ENCODE measurements around the gene MAP6D1. TPM values are rescaled to one million over a fixed set of nuclear protein-coding genes. Genes with fewer than 3 reads are reported as not detected.

The MAP6D1 gene
- total RNA-seq, 1 experiment from 2014 or later = 12.6 TPM

GRCh38 chr3:183782576-183783276 lies 42.7 kb downstream of the MAP6D1 start:
- ATAC-seq = no peak
- Histone ChIP-seq H3K9ac (ENCODE audit: low read length) (no peak overlapping the region), H4K20me1 (ENCODE audit: low read length) (no peaks in the 10 kb centered on the region), H3K9me3 (ENCODE audit: low read length) (no peaks in the 10 kb centered on the region), H3K36me3 (ENCODE audit: low read depth, low read length) (peaks cover 48% of the 10 kb centered on the region), H3K4me1 (ENCODE audit: insufficient read depth, low read length) (no peaks in the 10 kb centered on the region), H3K4me3 (ENCODE audit: low read length) (no peak overlapping the region), H3K27me3 (ENCODE audit: low read length) (no peaks in the 10 kb centered on the region), H3K79me2 (ENCODE audit: low read length) (no peaks in the 10 kb centered on the region), H3K4me2 (ENCODE audit: low read length) (no peak overlapping the region), H2AFZ (ENCODE audit: low read length) (no peak overlapping the region), H3K9me2 (replicated peaks; ENCODE audit: low read length) (no peaks in the 10 kb centered on the region), H3K27ac (ENCODE audit: low read length) (no peak overlapping the region), H3F3A (ENCODE audit: low read length, unreplicated experiment) (no peaks in the 10 kb centered on the region)
- no TSS peak for BruUV-seq (replicated peaks)
- ChIA-PET POLR2A (ENCODE audit: unreplicated experiment) (interaction anchor here (0.6 kb wide), 1 partner anchor 330 kb away, joined by 8 read pairs; no protein-coding TSS in a partner anchor), CTCF (no interaction called here)
- TF ChIP-seq EZH2phosphoT487 (IDR thresholded peaks at IDR 0.05; ENCODE audit: borderline replicate concordance, low read length) = no peak
- no peak for TF ChIP-seq CTCF (conservative IDR thresholded peaks at IDR 0.05; ENCODE audit: low read depth, low read length)
- TF ChIP-seq EZH2 (IDR thresholded peaks at IDR 0.05; ENCODE audit: low read length, unreplicated experiment) = no peak
- intact Hi-C loops (cut with micrococcal nuclease) = no loop called here
- peak; percentile 18 for DNase-seq

- H3K4me1 ChIP-seq (ENCODE audit: insufficient read depth, low read length) = no peaks in the 10 kb centered on the region
- BruUV-seq (replicated peaks) = no TSS peak
- H3K4me2 ChIP-seq (ENCODE audit: low read length) = no peak overlapping the region
- H3F3A ChIP-seq (ENCODE audit: low read length, unreplicated experiment) = no peaks in the 10 kb centered on the region
- H3K79me2 ChIP-seq (ENCODE audit: low read length) = no peaks in the 10 kb centered on the region
- H3K4me3 ChIP-seq (ENCODE audit: low read length) = no peak overlapping the region
- H3K9ac ChIP-seq (ENCODE audit: low read length) = no peak overlapping the region
- no peaks in the 10 kb centered on the region for H3K9me2 ChIP-seq (replicated peaks; ENCODE audit: low read length)
- ATAC-seq = no peak
- intact Hi-C loops (cut with micrococcal nuclease) = no loop called here
- no peaks in the 10 kb centered on the region for H3K27me3 ChIP-seq (ENCODE audit: low read length)
- no peaks in the 10 kb centered on the region for H3K9me3 ChIP-seq (ENCODE audit: low read length)
- no peaks in the 10 kb centered on the region for H4K20me1 ChIP-seq (ENCODE audit: low read length)
- H3K27ac ChIP-seq (ENCODE audit: low read length) = no peak overlapping the region
- no peak for DNase-seq
- CTCF ChIA-PET = no interaction called here
- H2AFZ ChIP-seq (ENCODE audit: low read length) = no peak overlapping the region
- TF ChIP-seq EZH2 (IDR thresholded peaks at IDR 0.05; ENCODE audit: low read length, unreplicated experiment) (no peak), EZH2phosphoT487 (IDR thresholded peaks at IDR 0.05; ENCODE audit: borderline replicate concordance, low read length) (no peak), CTCF (conservative IDR thresholded peaks at IDR 0.05; ENCODE audit: low read depth, low read length) (no peak)
- POLR2A ChIA-PET (ENCODE audit: unreplicated experiment) = no interaction called here
- H3K36me3 ChIP-seq (ENCODE audit: low read depth, low read length) = peaks cover 48% of the 10 kb centered on the region
Measured at GRCh38 chr3:183781246-183781645, 44.1 kb downstream of the MAP6D1 start.

GRCh38 chr3:183779896-183780465 lies 45.4 kb downstream of the MAP6D1 start:
- no peak overlapping the region for H2AFZ ChIP-seq (ENCODE audit: low read length)
- ChIA-PET CTCF (no interaction called here), POLR2A (ENCODE audit: unreplicated experiment) (no interaction called here)
- no peaks in the 10 kb centered on the region for H3K4me1 ChIP-seq (ENCODE audit: insufficient read depth, low read length)
- no peak for ATAC-seq
- no peaks in the 10 kb centered on the region for H4K20me1 ChIP-seq (ENCODE audit: low read length)
- H3K27me3 ChIP-seq (ENCODE audit: low read length) = no peaks in the 10 kb centered on the region
- intact Hi-C loops (cut with micrococcal nuclease) = no loop called here
- H3K4me3 ChIP-seq (ENCODE audit: low read length) = no peak overlapping the region
- H3K9ac ChIP-seq (ENCODE audit: low read length) = no peak overlapping the region
- no peak overlapping the region for H3K27ac ChIP-seq (ENCODE audit: low read length)
- no peaks in the 10 kb centered on the region for H3F3A ChIP-seq (ENCODE audit: low read length, unreplicated experiment)
- TF ChIP-seq EZH2 (IDR thresholded peaks at IDR 0.05; ENCODE audit: low read length, unreplicated experiment) (no peak), EZH2phosphoT487 (IDR thresholded peaks at IDR 0.05; ENCODE audit: borderline replicate concordance, low read length) (no peak)
- no TSS peak for BruUV-seq (replicated peaks)
- no peaks in the 10 kb centered on the region for H3K79me2 ChIP-seq (ENCODE audit: low read length)
- no peak overlapping the region for H3K4me2 ChIP-seq (ENCODE audit: low read length)
- no peaks in the 10 kb centered on the region for H3K9me3 ChIP-seq (ENCODE audit: low read length)
- no peaks in the 10 kb centered on the region for H3K9me2 ChIP-seq (replicated peaks; ENCODE audit: low read length)
- DNase-seq = no peak
- peaks cover 41% of the 10 kb centered on the region for H3K36me3 ChIP-seq (ENCODE audit: low read depth, low read length)

All from PC-3 (cell line).